ENCODE measurements around the gene ATP1B3.

GRCh38 chr3:141904203-141904602, 27.8 kb downstream of the ATP1B3 start:
- TF ChIP-seq CTCF (IDR thresholded peaks at IDR 0.05; ENCODE audit: insufficient read depth, low read depth, low read length) (no peak), EZH2 (IDR thresholded peaks at IDR 0.05; ENCODE audit: insufficient read depth, low read length) (no peak)
